CD14-positive monocyte (primary cell): Measurements from ENCODE around the gene RAB40A. TPM values are rescaled to one million over a fixed set of nuclear protein-coding genes. Genes with fewer than 3 reads are reported as not detected.

ENCODE experiments used
- DNase-seq, 3 donors: peaks; one replicate each; pipeline ENCODE4 v3.0.0-alpha.2; 2011 to 2022
- H2AFZ ChIP-seq: 2 replicates; pipeline ENCODE4 v1.6.0; 2012; ENCODE audit warnings: mild to moderate bottlenecking, low read depth, low read length, inconsistent platforms; ENCODE audit not compliant: insufficient read depth, poor library complexity, severe bottlenecking
- H3K27ac ChIP-seq, 2 donors: 1 replicate in 1 of 2; 2 replicates in 1 of 2; pipeline ENCODE4 v1.5.1; 2012 to 2013; ENCODE audit warnings: low read length in 2 of 2, control low read depth in 1 of 2, inconsistent platforms in 1 of 2, low read depth in 1 of 2, mild to moderate bottlenecking in 1 of 2
- H3K27me3 ChIP-seq, 2 donors: one replicate each; pipeline versions ENCODE4 v1.6.0 to v1.6.1; 2011 to 2013; ENCODE audit warnings: low read length in 2 of 2; ENCODE audit not compliant: control insufficient read depth in 2 of 2, insufficient read depth in 2 of 2
- H3K36me3 ChIP-seq, 2 donors: replicated peaks in 1 of 2; 1 replicate in 1 of 2; 2 replicates in 1 of 2; pipeline versions ENCODE4 v1.5.1 to v1.6.1; 2012 to 2013; ENCODE audit warnings: low read length in 2 of 2, control low read depth in 1 of 2, inconsistent platforms in 1 of 2, mild to moderate bottlenecking in 1 of 2; ENCODE audit not compliant: insufficient read depth in 2 of 2, control insufficient read depth in 1 of 2
- H3K4me1 ChIP-seq, 2 donors: 1 replicate in 1 of 2; 2 replicates in 1 of 2; pipeline versions ENCODE4 v1.5.1 to v1.6.1; 2012 to 2013; ENCODE audit warnings: low read length in 2 of 2, control low read depth in 1 of 2, inconsistent platforms in 1 of 2, mild to moderate bottlenecking in 1 of 2, moderate library complexity in 1 of 2; ENCODE audit not compliant: insufficient read depth in 2 of 2, control insufficient read depth in 1 of 2
- H3K4me2 ChIP-seq: replicated peaks from 2 replicates; pipeline ENCODE3; 2012; ENCODE audit warnings: low read length, moderate library complexity, mild to moderate bottlenecking; ENCODE audit not compliant: poor library complexity, severe bottlenecking; ENCODE audit errors: extremely low read depth
- H3K4me3 ChIP-seq, 3 experiments: fragments of 200-600 bp in 1 of 3; sonication (generic) in 1 of 3; replicated peaks in 1 of 3; 1 replicate in 2 of 3; 2 replicates in 1 of 3; pipeline ENCODE4 v1.5.1; 2011 to 2013; ENCODE audit warnings: low read length in 3 of 3, mild to moderate bottlenecking in 3 of 3, control low read depth in 2 of 3, low read depth in 2 of 3, inconsistent platforms in 1 of 3, moderate library complexity in 1 of 3
- H3K79me2 ChIP-seq: 2 replicates; pipeline ENCODE4 v1.6.0; 2012; ENCODE audit warnings: mild to moderate bottlenecking, control low read depth, inconsistent platforms, low read length, moderate library complexity; ENCODE audit not compliant: insufficient read depth
- H3K9ac ChIP-seq: 2 replicates; pipeline ENCODE4 v1.6.0; 2017; ENCODE audit warnings: low read length, mild to moderate bottlenecking; ENCODE audit not compliant: insufficient read depth, poor library complexity, severe bottlenecking
- H3K9me3 ChIP-seq, 2 donors: replicated peaks in 1 of 2; 1 replicate in 1 of 2; 2 replicates in 1 of 2; pipeline versions ENCODE4 v1.5.1 to v1.6.1; 2012 to 2013; ENCODE audit warnings: low read length in 2 of 2, control low read depth in 1 of 2; ENCODE audit not compliant: control insufficient read depth in 1 of 2, insufficient read depth in 1 of 2
- H4K20me1 ChIP-seq: 2 replicates; pipeline ENCODE4 v1.6.0; 2012; ENCODE audit warnings: mild to moderate bottlenecking, low read length, control low read depth, moderate library complexity; ENCODE audit not compliant: insufficient read depth
- H3K27ac Mint-ChIP-seq, 7 donors: one replicate each; pipeline ENCODE4 v1.8.0; 2020; ENCODE audit warnings: mild to moderate bottlenecking in 7 of 7, mixed read lengths in 7 of 7, moderate library complexity in 6 of 7, inconsistent platforms in 2 of 7
- H3K27me3 Mint-ChIP-seq, 3 donors: one replicate each; pipeline ENCODE4 v1.8.0; 2021 to 2022; ENCODE audit warnings: low read depth in 3 of 3, mild to moderate bottlenecking in 3 of 3, mixed read lengths in 3 of 3, moderate library complexity in 3 of 3, inconsistent platforms in 1 of 3
- H3K36me3 Mint-ChIP-seq, 2 donors: one replicate each; pipeline ENCODE4 v1.8.0; 2020; ENCODE audit warnings: mixed read lengths in 2 of 2, inconsistent platforms in 1 of 2, mild to moderate bottlenecking in 1 of 2
- H3K4me1 Mint-ChIP-seq: one replicate; pipeline ENCODE4 v1.8.0; 2020; ENCODE audit warnings: mild to moderate bottlenecking, mixed read lengths
- H3K4me3 Mint-ChIP-seq, 2 donors: one replicate each; pipeline ENCODE4 v1.8.0; 2020; ENCODE audit warnings: mild to moderate bottlenecking in 2 of 2, mixed read lengths in 2 of 2, moderate library complexity in 1 of 2
- H3K9me3 Mint-ChIP-seq, 7 donors: one replicate each; pipeline ENCODE4 v1.8.0; 2020 to 2022; ENCODE audit warnings: mixed read lengths in 7 of 7, mild to moderate bottlenecking in 6 of 7, moderate library complexity in 6 of 7, inconsistent platforms in 2 of 7
- WGBS: methylation state at CpG from one replicate; pipeline ENCODE4 v1.1.5; 2013; ENCODE audit warnings: missing lambda C conversion rate; ENCODE audit not compliant: insufficient coverage; 5-methylcytosine and 5-hydroxymethylcytosine counted together
- intact Hi-C, 2 donors: fragments of 100-400 bp; cut with micrococcal nuclease; formaldehyde crosslinking; loops; one replicate each; pipeline versions ENCODE4 v1.15.0 to v1.15.1; 2023
- polyA plus RNA-seq, 3 donors: library from polyadenylated mRNA; depleted of rRNA in 1 of 3; unstranded in 2 of 3; stranded (reverse) in 1 of 3; fragments of 300-500 nt in 2 of 3; fragments of >200 nt in 1 of 3; fragmentation: Illumina TruSeq in 2 of 3; gene quantifications; 1 replicate in 2 of 3; 2 replicates in 1 of 3; pipeline ENCODE4 v1.2.3, GENCODE V29; 2012 to 2021
- TF ChIP-seq, protein P1 (sequence below): fragments of 200-600 bp; IDR thresholded peaks from one replicate; pipeline ENCODE4 v1.8.0; 2022; ENCODE audit warnings: antibody characterized with exemption, mild to moderate bottlenecking

Gene RAB40A
- polyA plus RNA-seq, 3 donors, result not detected

DNA sequence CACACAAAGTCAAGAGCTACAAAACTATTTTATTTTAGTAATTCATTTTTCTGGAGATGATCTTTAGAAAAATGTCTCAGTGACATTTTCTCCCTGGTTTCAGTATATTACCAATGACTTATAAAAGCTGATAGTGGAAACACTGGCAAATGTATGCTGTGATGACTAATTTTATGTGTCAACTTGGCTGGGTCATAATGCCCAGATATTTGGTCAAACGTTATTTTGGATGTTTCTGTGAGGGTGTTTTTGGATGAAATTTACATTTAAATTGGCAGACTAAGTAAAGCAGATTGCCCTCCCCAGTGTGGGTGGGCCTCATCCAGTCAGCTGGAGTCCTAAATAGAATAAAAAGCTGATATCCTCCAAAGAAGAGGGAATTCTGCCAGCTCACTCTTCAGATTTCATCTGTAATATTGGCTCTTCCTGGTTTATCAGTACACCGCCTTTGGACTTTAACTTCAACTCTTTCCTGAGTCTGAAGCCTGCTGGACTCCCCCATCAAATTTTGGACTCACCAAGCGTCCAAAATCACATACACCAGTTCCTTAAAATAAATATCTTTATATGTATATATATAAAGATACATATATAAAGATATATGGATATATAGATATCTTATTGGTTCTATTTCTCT, 31.2 kb upstream of the RAB40A start:
- H2AFZ ChIP-seq, result no peak overlapping the region
- H3K27ac ChIP-seq, result no peak overlapping the region
- peaks cover 0 to under 1% of the 10 kb centered on the region in 2 donors for H3K27me3 ChIP-seq
- DNase-seq, result no peak
- no peaks in the 10 kb centered on the region for H3K79me2 ChIP-seq
- intact Hi-C loops, result no loop called here
- WGBS, result no CpG with 5 or more reads among the region's 3 CpGs
- no peak overlapping the region for H3K4me3 Mint-ChIP-seq
- H3K4me1 Mint-ChIP-seq, result peaks cover 12% of the 10 kb centered on the region
- H3K27ac Mint-ChIP-seq, result no peak overlapping the region
- no peak overlapping the region for H3K9ac ChIP-seq
- H3K4me2 ChIP-seq, result no peak overlapping the region
- peaks cover 0 to 8% of the 10 kb centered on the region in 2 donors for H3K4me1 ChIP-seq
- H4K20me1 ChIP-seq, result no peaks in the 10 kb centered on the region
- H3K36me3 ChIP-seq, result no peaks in the 10 kb centered on the region
- TF ChIP-seq, protein P1, sequence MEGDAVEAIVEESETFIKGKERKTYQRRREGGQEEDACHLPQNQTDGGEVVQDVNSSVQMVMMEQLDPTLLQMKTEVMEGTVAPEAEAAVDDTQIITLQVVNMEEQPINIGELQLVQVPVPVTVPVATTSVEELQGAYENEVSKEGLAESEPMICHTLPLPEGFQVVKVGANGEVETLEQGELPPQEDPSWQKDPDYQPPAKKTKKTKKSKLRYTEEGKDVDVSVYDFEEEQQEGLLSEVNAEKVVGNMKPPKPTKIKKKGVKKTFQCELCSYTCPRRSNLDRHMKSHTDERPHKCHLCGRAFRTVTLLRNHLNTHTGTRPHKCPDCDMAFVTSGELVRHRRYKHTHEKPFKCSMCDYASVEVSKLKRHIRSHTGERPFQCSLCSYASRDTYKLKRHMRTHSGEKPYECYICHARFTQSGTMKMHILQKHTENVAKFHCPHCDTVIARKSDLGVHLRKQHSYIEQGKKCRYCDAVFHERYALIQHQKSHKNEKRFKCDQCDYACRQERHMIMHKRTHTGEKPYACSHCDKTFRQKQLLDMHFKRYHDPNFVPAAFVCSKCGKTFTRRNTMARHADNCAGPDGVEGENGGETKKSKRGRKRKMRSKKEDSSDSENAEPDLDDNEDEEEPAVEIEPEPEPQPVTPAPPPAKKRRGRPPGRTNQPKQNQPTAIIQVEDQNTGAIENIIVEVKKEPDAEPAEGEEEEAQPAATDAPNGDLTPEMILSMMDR, result no peak
- H3K9me3 ChIP-seq, result no peaks in the 10 kb centered on the region
- H3K36me3 Mint-ChIP-seq, result no peaks in the 10 kb centered on the region
- H3K4me3 ChIP-seq, result no peak overlapping the region
- H3K9me3 Mint-ChIP-seq, result peaks cover 0 to 2% (median 0%) of the 10 kb centered on the region in 7 donors
- peaks cover 0 to 11% (median 4%) of the 10 kb centered on the region in 3 donors for H3K27me3 Mint-ChIP-seq

DNA sequence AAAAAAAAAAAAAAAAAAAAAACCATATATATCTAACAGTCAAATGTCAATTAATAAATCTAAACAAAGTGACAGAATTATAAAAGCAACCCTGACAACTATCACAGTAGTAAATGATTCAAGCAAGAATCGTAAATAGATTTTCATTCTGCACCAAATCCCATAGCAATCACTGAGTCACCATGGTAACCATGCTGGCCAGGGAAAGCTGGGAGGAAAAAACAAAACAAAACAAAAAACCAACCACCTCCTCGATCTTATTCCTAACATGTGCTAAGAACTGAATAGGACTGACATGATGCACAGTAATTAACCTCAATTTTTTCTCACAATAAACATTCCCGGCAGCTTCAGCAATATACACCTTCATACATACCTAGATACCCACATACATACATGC, 30.6 kb upstream of the RAB40A start:
- TF ChIP-seq, protein P1, result no peak
- no peaks in the 10 kb centered on the region for H3K36me3 ChIP-seq
- intact Hi-C loops, result no loop called here
- Mint-ChIP-seq H3K4me3 (no peak overlapping the region), H3K27me3 (peaks cover 0 to 10% (median 4%) of the 10 kb centered on the region in 3 donors), H3K27ac (no peak overlapping the region), H3K9me3 (peaks cover 0 to 2% (median 0%) of the 10 kb centered on the region in 7 donors), H3K36me3 (no peaks in the 10 kb centered on the region), H3K4me1 (peaks cover 9% of the 10 kb centered on the region)
- H3K4me1 ChIP-seq, result peaks cover 0 to 7% of the 10 kb centered on the region in 2 donors
- H2AFZ ChIP-seq, result no peak overlapping the region
- no peak for DNase-seq
- WGBS, result no CpG with 5 or more reads among the region's 3 CpGs
- H3K9ac ChIP-seq, result no peak overlapping the region
- no peak overlapping the region for H3K4me2 ChIP-seq
- no peak overlapping the region for H3K27ac ChIP-seq
- H3K9me3 ChIP-seq, result no peaks in the 10 kb centered on the region
- H3K4me3 ChIP-seq, result no peak overlapping the region
- H3K27me3 ChIP-seq, result no peaks in the 10 kb centered on the region
- no peaks in the 10 kb centered on the region for H4K20me1 ChIP-seq
- no peaks in the 10 kb centered on the region for H3K79me2 ChIP-seq
